Measurements from ENCODE around the gene PRKX.
"Not testable (repeated sequence)": the region's sequence is repeated elsewhere in the genome, so short reads cannot be mapped to it uniquely, and the experiment has no call there.

The PRKX gene

DNA sequence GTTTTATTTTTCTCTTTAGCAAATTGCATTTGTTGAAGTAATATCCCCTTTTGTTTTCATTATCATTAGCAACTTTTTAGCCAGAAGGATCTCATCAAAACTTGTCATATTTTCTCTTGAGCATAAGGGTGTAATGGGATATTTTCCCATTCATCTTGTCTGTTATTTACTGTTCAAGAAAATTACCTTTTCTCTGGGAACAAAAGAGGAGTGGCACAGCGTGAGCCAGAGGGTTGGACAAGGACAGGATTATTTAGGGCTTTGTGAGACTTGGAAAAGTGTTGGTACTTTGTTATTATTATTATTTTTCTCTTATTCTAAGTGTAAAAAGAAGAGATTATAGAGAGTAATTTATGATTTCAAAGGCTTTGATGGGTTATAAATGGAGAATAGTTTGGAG lies 135.9 kb downstream of the PRKX start:
- no peak for DNase-seq (ENCODE audit: low spot score)

DNA sequence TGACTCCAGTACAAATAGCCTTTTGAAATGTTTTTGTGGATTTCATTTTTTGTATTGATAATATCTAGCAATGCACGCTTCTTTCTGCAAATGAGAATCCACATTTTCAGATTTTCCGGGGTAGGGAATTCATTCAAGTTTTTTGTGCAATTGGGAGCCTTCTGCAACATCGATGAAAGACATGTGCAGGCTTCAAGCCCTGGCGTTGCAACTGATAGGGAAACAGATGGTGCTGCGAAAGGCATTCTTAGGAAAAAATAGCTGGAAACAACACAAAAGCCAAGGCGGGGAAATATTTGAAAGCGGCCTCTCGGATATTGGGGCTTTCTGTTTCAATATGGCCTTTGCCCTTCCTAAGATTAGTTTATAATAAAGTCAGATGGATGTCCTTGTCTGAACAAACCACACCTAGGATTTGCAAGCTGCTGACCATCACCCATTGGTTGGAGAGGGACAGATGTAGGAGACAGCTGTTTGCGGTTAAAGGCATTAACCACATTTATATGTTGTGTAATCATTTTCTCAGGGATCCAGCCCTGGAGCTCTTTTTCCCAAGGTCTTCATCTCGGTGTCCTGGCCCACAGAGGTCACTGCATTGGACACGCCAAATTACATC lies 136.5 kb downstream of the PRKX start:
- DNase-seq (ENCODE audit: low spot score) = no peak

DNA sequence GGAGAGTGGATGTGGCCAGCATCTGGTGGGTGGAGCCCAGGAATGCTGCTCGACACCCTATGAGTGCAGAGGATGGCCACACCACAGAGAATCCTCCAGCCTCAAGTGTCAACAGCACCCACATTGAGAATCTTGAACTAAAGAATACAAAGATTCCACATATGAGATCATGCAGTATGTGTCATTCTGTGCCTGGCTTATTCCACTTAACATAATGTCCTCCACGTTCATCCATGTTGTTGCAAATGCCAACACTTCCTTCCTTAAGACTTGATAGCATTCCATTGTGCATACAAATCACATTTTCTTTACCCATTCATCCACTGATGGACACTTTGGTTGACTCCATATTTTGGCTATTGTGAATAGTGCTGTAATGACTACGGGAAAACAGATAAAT lies 145.8 kb downstream of the PRKX start:
- no peak for DNase-seq (ENCODE audit: low spot score)

DNA sequence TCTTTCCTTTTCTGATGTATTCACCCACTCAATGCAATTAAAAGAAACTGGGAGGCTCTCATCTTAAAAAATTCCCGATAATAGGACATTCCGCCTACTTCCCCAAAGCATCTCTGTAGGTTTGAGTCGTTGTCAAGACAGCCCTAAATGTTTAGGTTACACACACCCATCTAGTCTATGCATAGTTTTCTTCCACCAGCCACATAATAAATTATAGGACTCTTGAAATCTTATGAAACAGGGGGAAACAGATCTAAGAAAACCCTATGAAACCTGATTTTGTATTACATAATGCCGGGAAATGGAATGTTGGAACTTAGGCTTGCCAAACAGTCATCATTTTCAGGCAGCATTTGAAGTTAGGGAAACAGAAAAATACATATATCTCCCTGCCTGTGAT lies 150.0 kb downstream of the PRKX start:
- DNase-seq (ENCODE audit: low spot score) = no peak

DNA sequence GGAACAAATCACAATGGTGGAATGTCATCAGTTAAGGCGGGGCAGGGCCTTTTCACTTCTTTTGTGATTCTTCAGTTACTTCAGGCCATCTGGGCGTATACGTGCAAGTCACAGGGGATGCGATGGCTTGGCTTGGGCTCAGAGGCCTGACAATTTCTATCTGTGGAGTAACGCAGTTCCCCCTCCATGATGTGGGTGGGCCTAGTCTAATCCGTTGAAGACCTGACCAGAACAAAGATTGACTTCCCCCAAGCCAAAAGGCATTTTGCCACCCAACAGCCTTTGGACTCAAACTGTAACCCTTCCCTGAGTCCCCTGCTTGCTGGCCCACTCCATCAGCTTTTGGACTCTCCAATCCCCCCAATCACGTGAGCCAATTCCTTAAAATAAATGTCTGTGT lies 153.4 kb downstream of the PRKX start:
- DNase-seq (ENCODE audit: low spot score) = not testable (repeated sequence)
